HCT116 (cell line): ENCODE measurements around the gene IGFBP7.

ENCODE experiments used
- CBX3 ChIP-seq: IDR thresholded peaks from 2 replicates; pipeline ENCODE4 v1.6.1; 2012; ENCODE audit warnings: low read depth
- CTCF ChIP-seq, 3 experiments: fragments of 200-600 bp in 1 of 3; sonication (generic) in 1 of 3; IDR thresholded peaks in 2 of 3; conservative IDR thresholded peaks in 1 of 3; 2 replicates each; pipeline ENCODE4 v1.5.1; 2012 to 2017; ENCODE audit warnings: low read depth in 2 of 3, low read length in 2 of 3, antibody characterized with exemption in 1 of 3, borderline replicate concordance in 1 of 3, control low read depth in 1 of 3, mild to moderate bottlenecking in 1 of 3, mixed read lengths in 1 of 3, mixed run types in 1 of 3, moderate library complexity in 1 of 3; ENCODE audit not compliant: insufficient read depth in 1 of 3
- EGR1 ChIP-seq: IDR thresholded peaks from 2 replicates; pipeline ENCODE4 v1.6.1; 2012; ENCODE audit warnings: low read depth
- FOSL1 ChIP-seq: IDR thresholded peaks from 2 replicates; pipeline ENCODE4 v1.6.1; 2012; ENCODE audit warnings: low read depth
- MAX ChIP-seq: IDR thresholded peaks from 2 replicates; pipeline ENCODE4 v1.6.1; 2012
- POLR2A ChIP-seq: IDR thresholded peaks from 2 replicates; pipeline ENCODE4 v1.7.0; 2011; ENCODE audit warnings: borderline replicate concordance; ENCODE audit not compliant: insufficient read depth, insufficient read length; ENCODE audit errors: extremely low read depth
- POLR2AphosphoS5 ChIP-seq: IDR thresholded peaks from 2 replicates; pipeline ENCODE4 v1.6.1; 2011; ENCODE audit warnings: mild to moderate bottlenecking, low read depth, low read length, moderate library complexity
- RAD21 ChIP-seq: IDR thresholded peaks from 2 replicates; pipeline ENCODE4 v1.6.1; 2012; ENCODE audit warnings: low read depth, mild to moderate bottlenecking
- SIN3A ChIP-seq: IDR thresholded peaks from 2 replicates; pipeline ENCODE4 v1.6.1; 2012; ENCODE audit warnings: low read depth
- SRF ChIP-seq: IDR thresholded peaks from 2 replicates; pipeline ENCODE4 v1.6.1; 2012; ENCODE audit warnings: low read depth
- YY1 ChIP-seq: IDR thresholded peaks from 2 replicates; pipeline ENCODE4 v1.6.1; 2011; ENCODE audit warnings: low read length, low read depth, moderate library complexity, mild to moderate bottlenecking; ENCODE audit not compliant: insufficient replicate concordance; ENCODE audit errors: extremely low read depth
- ZBTB33 ChIP-seq: IDR thresholded peaks from 2 replicates; pipeline ENCODE4 v1.6.1; 2011; ENCODE audit warnings: mild to moderate bottlenecking, low read length, moderate library complexity; ENCODE audit not compliant: insufficient replicate concordance; ENCODE audit errors: extremely low read depth

DNA sequence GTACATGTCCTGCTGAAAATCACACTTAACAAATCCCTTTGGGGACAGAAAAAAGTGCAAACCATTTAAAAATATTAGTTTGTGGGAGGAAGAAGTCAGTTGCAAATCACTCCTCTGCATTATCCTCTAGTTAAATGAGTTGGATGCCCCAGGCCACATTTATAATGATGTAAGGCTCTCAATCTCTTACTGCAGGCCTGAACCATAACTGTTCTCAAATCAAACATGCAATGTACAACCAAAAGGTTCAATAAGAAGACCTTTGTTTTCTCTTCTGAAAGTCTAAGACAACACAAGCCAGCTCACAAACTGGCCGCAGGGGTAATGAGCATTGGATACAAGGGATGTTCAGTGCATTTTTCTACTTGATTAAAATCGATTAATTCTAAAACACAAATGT is 39.7 kb downstream of the IGFBP7 start:
- TF ChIP-seq YY1 (no peak), POLR2A (no peak), MAX (no peak), SRF (no peak), CTCF (IDR thresholded peaks at IDR 0.05 in 2 of 3, conservative IDR thresholded peaks at IDR 0.05 in 1 of 3; ENCODE audit: borderline replicate concordance in 1 of 3, insufficient read depth in 1 of 3, low read depth in 2 of 3, low read length in 2 of 3) (no peak), CBX3 (no peak), FOSL1 (no peak), POLR2AphosphoS5 (no peak), EGR1 (no peak), ZBTB33 (no peak), SIN3A (no peak), RAD21 (no peak)
